IMR-90 (cell line): ENCODE data around the gene SYMPK. TPM values are rescaled to one million over a fixed set of nuclear protein-coding genes. Genes with fewer than 3 reads are reported as not detected.
A peak's percentile ranks its signal among the peaks of the same experiment; 100 is the strongest.

Experiments
- ATAC-seq: fragments of 200-7000 bp; cut with Tn5 transposase; 2 replicates; pipeline ENCODE4 v1.9.1; 2020; ENCODE audit warnings: low read depth, mild to moderate bottlenecking, moderate library complexity
- BruUV-seq: library from RNA; stranded (reverse); fragments of 400-500 nt; replicated peaks from 2 replicates; lab custom pipeline; 2021; lab: Mats Ljungman, UMichigan
- CTCF ChIA-PET: fragments of 300-600 bp; formaldehyde crosslinking; extraction: SDS; loops from one replicate; lab custom pipeline; 2021; ENCODE audit warnings: antibody characterized with exemption; lab: Yijun Ruan, JAX
- POLR2A ChIA-PET: fragments of 300-600 bp; sonication (Branson Sonifier 250); formaldehyde crosslinking; loops from one replicate; lab custom pipeline; 2022; ENCODE audit warnings: antibody characterized with exemption; ENCODE audit not compliant: unreplicated experiment; lab: Charles Lee
- DNase-seq: peaks from one replicate; pipeline ENCODE4 v3.0.0; 2013
- H2AFZ ChIP-seq: replicated peaks from 2 replicates; pipeline ENCODE3; 2013; ENCODE audit warnings: low read length, mild to moderate bottlenecking; ENCODE audit not compliant: poor library complexity
- H2AK5ac ChIP-seq: 2 replicates; pipeline ENCODE4 v1.6.1; 2013; ENCODE audit warnings: low read depth, low read length, inconsistent platforms
- H2AK9ac ChIP-seq: replicated peaks from 2 replicates; pipeline ENCODE3; 2013; ENCODE audit warnings: mild to moderate bottlenecking, low read depth, low read length, moderate library complexity; ENCODE audit not compliant: poor library complexity
- H2BK120ac ChIP-seq: 2 replicates; pipeline ENCODE4 v1.6.1; 2013; ENCODE audit warnings: low read depth, low read length, inconsistent platforms
- H2BK15ac ChIP-seq: 3 replicates; pipeline ENCODE4 v1.6.1; 2013; ENCODE audit warnings: low read depth, low read length, inconsistent platforms
- H2BK20ac ChIP-seq: 2 replicates; pipeline ENCODE4 v1.6.1; 2013; ENCODE audit warnings: low read depth, mild to moderate bottlenecking, inconsistent platforms, low read length, moderate library complexity
- H2BK5ac ChIP-seq: 2 replicates; pipeline ENCODE4 v1.6.1; 2013; ENCODE audit warnings: mild to moderate bottlenecking, low read depth, low read length, inconsistent platforms; ENCODE audit not compliant: poor library complexity, severe bottlenecking
- H3K14ac ChIP-seq: replicated peaks from 2 replicates; pipeline ENCODE4 v1.6.1; 2013; ENCODE audit warnings: low read depth, low read length, inconsistent platforms
- H3K18ac ChIP-seq: 2 replicates; pipeline ENCODE4 v1.6.1; 2013; ENCODE audit warnings: low read depth, low read length, control low read depth
- H3K23ac ChIP-seq: 2 replicates; pipeline ENCODE4 v1.6.1; 2013; ENCODE audit warnings: low read depth, low read length, inconsistent platforms
- H3K27ac ChIP-seq: 2 replicates; pipeline ENCODE4 v1.5.1; 2013; ENCODE audit warnings: mild to moderate bottlenecking, control low read depth, low read length; ENCODE audit not compliant: insufficient read depth
- H3K27me3 ChIP-seq: 2 replicates; pipeline ENCODE4 v1.6.1; 2013; ENCODE audit warnings: low read length; ENCODE audit not compliant: control insufficient read depth, insufficient read depth
- H3K36me3 ChIP-seq: 2 replicates; pipeline ENCODE4 v1.6.1; 2013; ENCODE audit warnings: low read length, mixed read lengths; ENCODE audit not compliant: control insufficient read depth, insufficient read depth
- H3K4ac ChIP-seq: 2 replicates; pipeline ENCODE4 v1.6.1; 2013; ENCODE audit warnings: low read depth, low read length, inconsistent platforms
- H3K4me1 ChIP-seq: 2 replicates; pipeline ENCODE4 v1.6.1; 2013; ENCODE audit warnings: low read length, mixed read lengths; ENCODE audit not compliant: control insufficient read depth, insufficient read depth
- H3K4me2 ChIP-seq: 2 replicates; pipeline ENCODE4 v1.6.1; 2013; ENCODE audit warnings: low read depth, mild to moderate bottlenecking, control low read depth, low read length, moderate library complexity
- H3K4me3 ChIP-seq: 2 replicates; pipeline ENCODE4 v1.5.1; 2013; ENCODE audit warnings: low read depth, mild to moderate bottlenecking, control low read depth, low read length, moderate library complexity; ENCODE audit not compliant: insufficient read depth
- H3K56ac ChIP-seq: 2 replicates; pipeline ENCODE4 v1.6.1; 2013; ENCODE audit warnings: low read length, inconsistent platforms; ENCODE audit not compliant: insufficient read depth; ENCODE audit errors: extremely low read depth
- H3K79me1 ChIP-seq, 2 experiments: 2 replicates each; pipeline ENCODE4 v1.6.1; 2013; ENCODE audit warnings: low read length in 2 of 2, inconsistent platforms in 1 of 2, low read depth in 1 of 2
- H3K9ac ChIP-seq: 2 replicates; pipeline ENCODE4 v1.6.1; 2013; ENCODE audit warnings: low read depth, low read length, control low read depth
- H3K9me1 ChIP-seq: 2 replicates; pipeline ENCODE4 v1.6.1; 2013; ENCODE audit warnings: low read length, inconsistent platforms; ENCODE audit not compliant: insufficient read depth
- H3K9me3 ChIP-seq: 2 replicates; pipeline ENCODE4 v1.6.1; 2013; ENCODE audit warnings: low read length; ENCODE audit not compliant: control insufficient read depth, insufficient read depth
- H4K20me1 ChIP-seq: 2 replicates; pipeline ENCODE4 v1.6.1; 2013; ENCODE audit warnings: low read length, inconsistent platforms; ENCODE audit not compliant: insufficient read depth
- H4K5ac ChIP-seq: 2 replicates; pipeline ENCODE4 v1.6.1; 2013; ENCODE audit warnings: mild to moderate bottlenecking, low read depth, low read length, control low read depth
- H4K8ac ChIP-seq, 2 experiments: 2 replicates each; pipeline ENCODE4 v1.6.1; 2013; ENCODE audit warnings: low read depth in 2 of 2, low read length in 2 of 2, control low read depth in 1 of 2, inconsistent platforms in 1 of 2
- H4K91ac ChIP-seq: 2 replicates; pipeline ENCODE4 v1.6.1; 2013; ENCODE audit warnings: low read depth, low read length, inconsistent platforms; ENCODE audit not compliant: insufficient read depth
- CEBPB ChIP-seq: IDR thresholded peaks from 2 replicates; pipeline ENCODE4 v1.6.1; 2012; ENCODE audit warnings: low read depth, low read length, improper control_type of control experiment
- FOS ChIP-seq: fragments of 150-350 bp; IDR thresholded peaks from 2 replicates; pipeline ENCODE4 v1.6.1; 2016; ENCODE audit warnings: low read depth, low read length
- MAZ ChIP-seq: IDR thresholded peaks from 2 replicates; pipeline ENCODE4 v1.6.1; 2012; ENCODE audit warnings: low read depth, mild to moderate bottlenecking, low read length, improper control_type of control experiment, moderate library complexity, borderline replicate concordance
- NFE2L2 ChIP-seq: fragments of 150-350 bp; IDR thresholded peaks from 2 replicates; pipeline ENCODE4 v1.6.1; 2016; ENCODE audit warnings: low read depth, mild to moderate bottlenecking, low read length
- POLR2A ChIP-seq: IDR thresholded peaks from 2 replicates; pipeline ENCODE4 v1.6.1; 2012; ENCODE audit warnings: mild to moderate bottlenecking, low read depth, low read length
- RAD21 ChIP-seq: IDR thresholded peaks from 2 replicates; pipeline ENCODE4 v1.6.1; 2012; ENCODE audit warnings: low read length, improper control_type of control experiment
- RFX5 ChIP-seq: IDR thresholded peaks from 2 replicates; pipeline ENCODE4 v1.8.0; 2012; ENCODE audit warnings: low read depth, mild to moderate bottlenecking, low read length, moderate library complexity
- WGBS, 2 experiments: methylation state at CpG; one replicate each; pipeline versions ENCODE4 v1.1.5 to v1.1.7; 2013; ENCODE audit warnings: missing lambda C conversion rate in 2 of 2; ENCODE audit not compliant: insufficient read length in 1 of 2; ENCODE audit errors: extremely low coverage in 2 of 2; 5-methylcytosine and 5-hydroxymethylcytosine counted together
- dilution Hi-C: fragments of 300-500 bp; cut with HindIII; formaldehyde crosslinking; loops from one replicate; pipeline ENCODE4 v1.14.3; 2018; ENCODE audit warnings: low sequenced_read_pairs; ENCODE audit not compliant: unreplicated experiment
- in situ Hi-C: fragments of 300-500 bp; cut with MboI; formaldehyde crosslinking; loops from 3 replicates; pipeline ENCODE4 v1.14.3; 2019; ENCODE audit warnings: low sequenced_read_pairs, inconsistent platforms, mixed read lengths
- intact Hi-C: fragments of 100-400 bp; cut with micrococcal nuclease; formaldehyde crosslinking; loops from 2 replicates; pipeline ENCODE4 v1.10.0; 2022
- polyA plus RNA-seq, 3 experiments: library from polyadenylated mRNA; depleted of rRNA; stranded (reverse); fragments of >200 nt; gene quantifications; 2 replicates each; pipeline ENCODE4 v1.2.3, GENCODE V29; 2012; ENCODE audit warnings: low replicate concordance in 1 of 3
- total RNA-seq: library from RNA; depleted of rRNA; stranded (reverse); fragments of >200 nt; gene quantifications from 2 replicates; pipeline ENCODE4 v1.2.3, GENCODE V29; 2012
- TF ChIP-seq, protein P1 (sequence below): conservative IDR thresholded peaks from 2 replicates; pipeline ENCODE4 v1.5.1; 2012; ENCODE audit warnings: mild to moderate bottlenecking, low read depth, low read length, improper control_type of control experiment

Gene SYMPK
- total and polyA plus RNA-seq, 2 of the 4 experiments (the other 2 are of a cell fraction): 35.3 to 71.5 TPM

GRCh38 chr19:45887200-45887710, 24.3 kb upstream of the SYMPK start:
- Histone ChIP-seq H3K23ac (peak overlapping the region; percentile 65), H4K91ac (peak overlapping the region; percentile 97), H3K79me1 (peaks cover 8 to 30% of the 10 kb centered on the region in 2 experiments), H3K4me1 (peaks cover 10% of the 10 kb centered on the region), H2AFZ (peak overlapping the region; percentile 95), H2BK15ac (peak overlapping the region; percentile 40; the same call in 1 of the 3 replicates), H2BK120ac (peak overlapping the region; percentile 42), H4K8ac (peak overlapping the region; percentile 99 to 100), H3K4me3 (peak overlapping the region; percentile 74), H3K36me3 (peaks cover 8% of the 10 kb centered on the region; the same call in 1 of the 2 replicates), H3K27me3 (no peaks in the 10 kb centered on the region), H3K4ac (peak overlapping the region; percentile 97), H3K9ac (peak overlapping the region; percentile 89), H2AK5ac (peak overlapping the region; percentile 85), H3K9me3 (no peaks in the 10 kb centered on the region), H3K14ac (peak overlapping the region; percentile 98), H3K9me1 (peaks cover 6% of the 10 kb centered on the region; the same call in 1 of the 2 replicates), H2BK5ac (peak overlapping the region; percentile 86), H3K4me2 (peak overlapping the region; percentile 74), H3K27ac (peak overlapping the region; percentile 92), H4K5ac (peak overlapping the region; percentile 86), H2AK9ac (peak overlapping the region; percentile 93), H3K18ac (peak overlapping the region; percentile 68; the same call in 1 of the 2 replicates), H2BK20ac (no peak overlapping the region; the same call in 1 of the 2 replicates), H3K56ac (peak overlapping the region; percentile 71; the same call in 1 of the 2 replicates), H4K20me1 (peaks cover 15% of the 10 kb centered on the region)
- intact Hi-C loops (loop anchor here (2.0 to 5.0 kb wide), 2 partner anchors 24 to 110 kb away; partner anchors contain the start of genes CCDC61 and SYMPK), dilution Hi-C loops (no loop called here), in situ Hi-C loops (no loop called here)
- ATAC-seq (no peak), DNase-seq (no peak)
- no TSS peak for BruUV-seq
- no peak for TF ChIP-seq RFX5
- peak; percentile 72 for TF ChIP-seq CEBPB
- TF ChIP-seq, protein P1, sequence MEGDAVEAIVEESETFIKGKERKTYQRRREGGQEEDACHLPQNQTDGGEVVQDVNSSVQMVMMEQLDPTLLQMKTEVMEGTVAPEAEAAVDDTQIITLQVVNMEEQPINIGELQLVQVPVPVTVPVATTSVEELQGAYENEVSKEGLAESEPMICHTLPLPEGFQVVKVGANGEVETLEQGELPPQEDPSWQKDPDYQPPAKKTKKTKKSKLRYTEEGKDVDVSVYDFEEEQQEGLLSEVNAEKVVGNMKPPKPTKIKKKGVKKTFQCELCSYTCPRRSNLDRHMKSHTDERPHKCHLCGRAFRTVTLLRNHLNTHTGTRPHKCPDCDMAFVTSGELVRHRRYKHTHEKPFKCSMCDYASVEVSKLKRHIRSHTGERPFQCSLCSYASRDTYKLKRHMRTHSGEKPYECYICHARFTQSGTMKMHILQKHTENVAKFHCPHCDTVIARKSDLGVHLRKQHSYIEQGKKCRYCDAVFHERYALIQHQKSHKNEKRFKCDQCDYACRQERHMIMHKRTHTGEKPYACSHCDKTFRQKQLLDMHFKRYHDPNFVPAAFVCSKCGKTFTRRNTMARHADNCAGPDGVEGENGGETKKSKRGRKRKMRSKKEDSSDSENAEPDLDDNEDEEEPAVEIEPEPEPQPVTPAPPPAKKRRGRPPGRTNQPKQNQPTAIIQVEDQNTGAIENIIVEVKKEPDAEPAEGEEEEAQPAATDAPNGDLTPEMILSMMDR: no peak
- no peak for TF ChIP-seq FOS
- TF ChIP-seq MAZ: no peak
- TF ChIP-seq NFE2L2: no peak
- TF ChIP-seq RAD21: no peak
- TF ChIP-seq POLR2A: no peak
- no CpG with 5 or more reads among the region's 10 CpGs for WGBS, 2 experiments
- ChIA-PET CTCF (no interaction called here), POLR2A (no interaction called here)
